Upper lobe of left lung (tissue), 4 donors: ENCODE data around the gene TRIM60.

ENCODE experiments used
- CTCF ChIP-seq, 6 experiments: fragments of 450-650 bp in 4 of 6; fragments of 200-600 bp in 2 of 6; sonication (generic) in 2 of 6; IDR thresholded peaks; one replicate each; pipeline ENCODE4 v1.5.1; 2016 to 2019; ENCODE audit warnings: antibody characterized with exemption in 6 of 6
- EP300 ChIP-seq, 4 donors: sonication (generic); formaldehyde crosslinking; IDR thresholded peaks; one replicate each; pipeline ENCODE4 v1.5.1; 2017; ENCODE audit warnings: antibody characterized with exemption in 4 of 4, control low read depth in 2 of 4
- POLR2A ChIP-seq, 4 donors: fragments of 450-650 bp; IDR thresholded peaks; one replicate each; pipeline ENCODE4 v1.5.1; 2016 to 2017; ENCODE audit warnings: antibody characterized with exemption in 4 of 4, mild to moderate bottlenecking in 2 of 4

DNA sequence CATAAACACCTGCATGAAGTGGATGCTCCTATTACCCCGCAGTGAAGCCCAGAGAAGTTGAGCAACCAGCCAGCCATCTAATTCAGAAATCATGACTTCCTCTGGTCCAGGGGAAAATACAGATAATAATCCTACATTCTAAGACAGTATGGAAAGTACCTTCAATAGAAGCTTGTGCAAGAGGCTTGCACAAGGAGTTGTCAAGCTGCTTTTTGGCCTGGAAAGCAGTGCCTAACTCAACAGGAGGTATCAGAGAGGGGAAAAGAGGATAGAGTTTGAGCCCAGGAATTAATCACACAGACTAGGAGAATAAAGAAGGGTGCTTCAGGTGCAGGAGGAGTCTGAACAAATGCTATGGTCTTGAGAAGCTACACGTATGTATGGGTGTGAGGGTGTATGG is 54.1 kb downstream of the TRIM60 start:
- TF ChIP-seq CTCF (IDR thresholded peaks at IDR 0.05) (no peak), POLR2A (IDR thresholded peaks at IDR 0.05) (no peak), EP300 (IDR thresholded peaks at IDR 0.05) (no peak)
